DMS153 treated with DMSO at 0.1 percent for 48 hours (cell line): ENCODE measurements around the gene PTGER4.
A peak's percentile ranks its signal among the peaks of the same experiment; 100 is the strongest.
"Not testable (repeated sequence)": the region's sequence is repeated elsewhere in the genome, so short reads cannot be mapped to it uniquely, and the experiment has no call there.

ENCODE experiments used
- DNase-seq: peaks from one replicate; lab custom pipeline; 2025; ENCODE audit not compliant: unreplicated experiment; lab: John Stamatoyannopoulos, UW

Gene PTGER4

DNA sequence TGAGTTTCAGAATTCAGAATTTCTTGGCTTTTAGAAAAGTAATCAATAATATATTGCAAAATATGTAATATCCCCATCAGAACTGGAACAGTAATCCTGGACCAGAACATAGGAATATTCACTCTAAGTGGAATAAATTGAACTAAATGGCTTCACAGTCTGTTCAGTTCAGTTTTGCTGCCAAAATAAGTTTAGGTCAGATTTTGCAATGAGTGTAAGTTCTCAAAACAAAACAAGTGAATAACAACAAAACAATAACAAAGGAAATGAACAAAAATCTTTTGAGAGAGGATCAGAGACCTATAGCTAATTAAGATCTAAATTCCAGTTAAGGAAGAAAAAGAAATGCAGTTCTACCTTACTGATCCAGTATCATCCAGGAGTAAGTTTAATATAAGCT, 9.3 kb downstream of the PTGER4 start:
- no peak for DNase-seq

- no peak for DNase-seq
These were observed 9.7 kb downstream of the PTGER4 start for GRCh38 chr5:40689438-40689837.

DNA sequence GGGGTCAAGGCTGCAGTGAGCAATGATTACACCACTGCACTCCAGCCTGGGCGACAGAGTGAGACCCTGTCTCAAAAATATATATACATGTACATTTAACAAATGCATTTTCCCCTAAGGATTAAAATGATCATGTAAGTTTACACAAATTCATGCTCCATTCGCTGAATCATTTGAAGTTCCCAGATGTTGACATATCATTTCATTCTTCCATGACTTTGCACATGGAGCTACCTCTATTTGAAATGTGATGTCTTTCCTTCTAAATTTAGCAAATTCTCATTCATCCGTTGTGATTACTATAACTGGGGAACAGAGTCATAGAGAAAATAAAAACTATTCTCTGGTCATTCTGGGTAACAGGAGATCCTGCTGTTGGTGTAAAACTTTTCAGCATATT, 10.6 kb downstream of the PTGER4 start:
- no peak for DNase-seq

DNA sequence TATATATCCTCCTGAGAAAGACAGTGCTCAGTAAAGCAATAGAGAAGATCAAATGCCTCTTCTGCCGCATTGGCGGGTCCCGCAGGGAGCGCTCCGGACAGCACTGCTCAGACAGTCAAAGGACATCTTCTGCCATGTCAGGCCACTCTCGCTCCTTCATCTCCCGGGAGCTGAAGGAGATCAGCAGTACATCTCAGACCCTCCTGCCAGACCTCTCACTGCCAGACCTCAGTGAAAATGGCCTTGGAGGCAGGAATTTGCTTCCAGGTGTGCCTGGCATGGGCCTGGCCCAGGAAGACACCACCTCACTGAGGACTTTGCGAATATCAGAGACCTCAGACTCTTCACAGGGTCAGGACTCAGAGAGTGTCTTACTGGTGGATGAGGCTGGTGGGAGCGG, 12.2 kb downstream of the PTGER4 start:
- DNase-seq: no peak

- DNase-seq: no peak
These were observed 14.7 kb downstream of the PTGER4 start for GRCh38 chr5:40694433-40694832.

- DNase-seq: no peak
These were observed 20.5 kb downstream of the PTGER4 start for GRCh38 chr5:40700116-40700782.

DNA sequence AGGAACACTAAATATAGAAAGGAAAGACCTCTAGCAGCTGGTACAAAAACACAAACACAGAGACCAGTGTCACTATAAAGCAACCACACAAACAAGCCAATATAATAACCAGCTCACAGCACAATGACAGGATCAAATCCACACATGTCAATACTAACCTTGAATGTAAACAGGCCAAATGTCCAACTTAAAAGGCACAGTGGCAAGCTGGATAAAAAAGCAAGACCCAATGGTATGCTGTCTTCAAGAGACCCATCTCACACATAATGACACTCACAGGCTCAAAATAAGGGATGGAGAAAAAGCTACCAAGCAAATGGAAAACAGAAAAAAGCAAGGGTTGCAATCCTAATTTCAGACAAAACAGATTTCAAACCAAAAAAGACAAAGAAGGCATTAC, 22.3 kb downstream of the PTGER4 start:
- not testable (repeated sequence) for DNase-seq

GRCh38 chr5:40705484-40705883, 25.8 kb downstream of the PTGER4 start:
- DNase-seq: not testable (repeated sequence)

- DNase-seq: not testable (repeated sequence)
These were observed 30.9 kb downstream of the PTGER4 start for GRCh38 chr5:40710575-40710974.

DNA sequence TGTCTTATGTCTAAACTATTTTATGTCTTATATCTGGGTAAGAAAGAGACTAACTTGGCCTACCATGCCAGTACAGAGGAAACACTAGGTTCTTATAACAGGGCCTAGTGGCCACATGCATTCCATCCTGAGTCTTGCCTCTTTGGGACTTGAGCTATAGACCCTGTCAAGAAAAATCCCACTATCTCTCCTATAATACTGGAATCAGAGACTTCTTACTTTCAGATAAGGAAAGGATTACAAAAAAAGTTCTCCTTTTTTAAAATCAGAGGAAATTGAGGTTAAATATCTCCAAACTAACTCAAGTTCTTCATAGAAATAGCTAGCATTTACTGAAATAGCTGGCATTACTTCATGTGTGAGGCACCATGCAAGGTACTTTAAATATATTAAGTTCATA, 34.3 kb downstream of the PTGER4 start:
- no peak for DNase-seq

DNA sequence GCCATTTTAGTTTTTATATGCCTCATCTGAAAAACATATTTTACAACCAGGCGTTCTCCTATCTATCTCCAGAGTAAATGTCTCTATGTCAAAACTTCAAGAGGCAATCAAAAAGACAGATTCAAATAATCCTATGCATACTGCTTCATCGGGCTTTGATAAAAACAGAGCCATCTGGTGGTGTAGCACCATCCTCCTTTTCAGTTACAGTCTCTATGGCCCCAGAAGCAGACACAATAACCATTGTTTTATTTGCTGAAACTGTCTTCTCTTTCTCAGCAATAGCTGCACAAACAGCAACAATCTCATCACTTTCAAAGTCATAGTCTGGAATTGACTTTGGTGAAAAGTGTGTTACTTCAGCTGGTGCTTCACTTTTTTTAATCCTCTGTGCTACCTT, 36.3 kb downstream of the PTGER4 start:
- DNase-seq: no peak

- no peak for DNase-seq
These were observed 36.9 kb downstream of the PTGER4 start for GRCh38 chr5:40716590-40716989.

GRCh38 chr5:40717281-40717680, 37.6 kb downstream of the PTGER4 start:
- DNase-seq: no peak

GRCh38 chr5:40720069-40720468, 40.4 kb downstream of the PTGER4 start:
- DNase-seq: no peak

- DNase-seq: not testable (repeated sequence)
These were observed 42.8 kb downstream of the PTGER4 start for GRCh38 chr5:40722497-40722911.

DNA sequence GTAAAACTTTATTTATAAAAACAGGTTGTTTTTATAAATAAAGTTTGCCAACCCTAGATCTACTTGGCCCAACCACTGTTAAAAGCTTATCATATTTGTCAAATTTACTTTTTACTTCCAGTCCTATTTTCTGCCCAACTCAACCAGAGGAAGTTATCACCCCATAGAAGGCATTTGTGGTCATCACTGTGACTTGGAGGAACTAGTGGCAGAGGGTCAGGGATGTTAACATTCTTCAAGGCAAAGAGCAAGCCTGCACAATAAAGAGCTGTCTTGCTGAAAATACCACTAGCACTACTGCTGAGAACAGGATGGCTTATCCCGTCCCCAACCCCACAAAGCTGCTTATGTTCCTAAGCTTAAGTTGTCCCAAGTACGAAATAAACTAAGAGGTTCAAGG, 53.7 kb downstream of the PTGER4 start:
- no peak for DNase-seq

- no peak for DNase-seq
These were observed 54.3 kb downstream of the PTGER4 start for GRCh38 chr5:40733879-40734563.

DNA sequence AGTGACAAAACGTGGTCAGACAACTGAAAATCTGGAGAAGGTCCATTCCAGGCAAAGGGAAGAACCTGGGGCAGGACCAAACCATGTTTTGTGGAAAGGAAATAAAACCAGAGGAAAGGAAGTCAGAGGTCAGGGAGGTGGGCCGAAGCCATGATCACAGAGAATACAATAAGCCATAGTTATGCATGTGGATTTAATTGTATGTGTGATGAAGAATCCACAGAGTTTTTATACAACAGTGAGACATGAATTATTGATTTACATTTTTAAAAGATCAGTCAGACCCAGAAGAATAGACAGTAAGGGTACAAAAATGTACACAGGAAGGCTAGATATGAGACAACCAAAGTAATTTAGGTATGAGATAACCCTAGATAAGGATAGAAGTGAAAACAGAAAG, 55.3 kb downstream of the PTGER4 start:
- DNase-seq: no peak

DNA sequence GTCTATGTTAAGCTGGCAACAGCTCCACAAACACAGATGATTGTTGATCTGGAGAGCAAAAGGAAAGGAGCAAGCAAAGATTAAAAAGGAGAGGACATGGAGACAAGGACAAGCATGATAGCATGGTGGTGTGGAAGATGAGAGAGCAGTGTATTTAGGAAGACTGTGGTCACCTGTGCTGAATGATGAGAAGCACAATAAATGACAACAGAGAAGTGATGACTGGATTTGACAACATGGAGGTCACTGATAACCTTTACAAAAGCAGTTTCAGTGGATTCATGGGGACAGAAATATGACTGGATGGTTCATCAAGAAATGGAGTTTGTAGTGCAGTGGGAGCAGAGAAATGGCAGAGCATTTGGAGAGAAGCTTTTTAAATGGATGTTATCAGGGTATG, 55.9 kb downstream of the PTGER4 start:
- no peak for DNase-seq

DNA sequence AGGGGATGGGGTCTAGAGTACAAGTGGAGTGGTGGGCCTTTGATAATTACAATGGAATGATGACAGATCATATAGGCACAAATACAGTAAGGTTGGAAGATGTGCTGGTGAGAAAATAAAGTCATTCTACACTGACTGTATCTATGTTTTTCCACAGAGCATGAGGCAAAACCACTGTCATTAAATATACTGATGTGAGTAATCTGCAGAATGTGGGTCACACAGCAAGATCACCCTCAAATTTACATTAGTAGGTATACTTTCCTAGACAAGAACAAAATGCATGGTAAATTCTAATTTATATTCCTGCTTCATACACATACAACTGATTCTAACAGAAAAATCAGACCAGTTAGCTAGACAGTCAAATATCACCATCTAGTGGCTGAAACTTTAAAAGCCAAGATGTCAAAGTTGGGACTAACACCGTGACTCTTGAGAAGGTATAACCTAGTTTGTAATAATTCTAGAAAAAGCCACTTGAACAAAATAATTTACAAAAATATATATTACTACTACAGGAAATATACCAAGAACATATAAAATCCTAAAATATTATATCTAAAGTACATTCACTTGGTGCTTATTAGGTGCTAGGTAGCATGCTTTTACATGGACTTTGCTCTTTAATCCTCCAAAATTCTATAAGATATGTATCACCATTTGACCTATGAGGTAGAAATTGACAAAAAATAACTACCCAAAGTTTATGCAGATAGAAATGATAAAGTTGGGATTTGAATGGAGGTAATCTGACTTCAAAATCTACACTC, 56.6 kb downstream of the PTGER4 start:
- peak; percentile 53 for DNase-seq

- no peak for DNase-seq
These were observed 58.8 kb downstream of the PTGER4 start for GRCh38 chr5:40738502-40738901.
